HG03520 (cell line): ENCODE data around the gene NDUFAF5.

ENCODE experiments used
- ATAC-seq: cut with Tn5 transposase; IDR thresholded peaks from one replicate; pipeline ENCODE4 v1.9.1; 2021; ENCODE audit warnings: mild to moderate bottlenecking, moderate library complexity; ENCODE audit not compliant: unreplicated experiment

NDUFAF5 gene

DNA sequence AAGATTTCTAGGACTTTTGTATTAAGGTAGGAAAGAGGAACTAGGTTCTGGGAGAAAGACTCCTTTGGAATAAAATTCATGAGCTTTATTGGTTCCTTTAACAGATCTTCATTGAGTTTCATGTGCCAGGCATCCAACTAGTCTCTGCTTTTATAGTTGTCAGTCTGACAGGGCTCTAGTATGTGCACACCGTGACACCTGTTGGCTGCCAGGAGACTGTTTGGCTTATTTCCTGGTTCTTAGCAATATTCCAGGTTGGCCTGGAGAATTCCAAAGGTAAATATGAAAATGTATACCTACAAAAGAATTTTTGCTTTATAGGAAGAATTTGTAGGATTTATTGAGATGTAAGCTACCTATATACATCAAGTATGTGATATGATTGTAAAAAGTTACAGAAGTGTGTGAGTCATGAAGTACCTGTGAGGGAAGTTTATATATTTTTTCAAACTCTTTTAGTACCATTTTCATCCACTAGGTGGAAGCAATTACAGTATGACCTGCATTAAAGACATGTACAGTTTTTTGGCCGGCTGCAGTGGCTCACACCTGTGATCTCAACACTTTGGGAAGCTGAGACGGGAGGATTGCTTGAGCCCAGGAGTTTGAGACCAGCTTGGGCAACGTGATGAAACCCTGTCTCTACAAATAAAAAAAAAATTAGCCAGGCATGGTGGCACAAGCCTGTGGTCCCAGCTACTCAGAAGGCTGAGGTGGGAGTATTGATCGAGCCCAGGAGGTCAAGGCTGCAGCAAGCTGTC, 35.2 kb downstream of the NDUFAF5 start:
- peak; percentile 82 for ATAC-seq

DNA sequence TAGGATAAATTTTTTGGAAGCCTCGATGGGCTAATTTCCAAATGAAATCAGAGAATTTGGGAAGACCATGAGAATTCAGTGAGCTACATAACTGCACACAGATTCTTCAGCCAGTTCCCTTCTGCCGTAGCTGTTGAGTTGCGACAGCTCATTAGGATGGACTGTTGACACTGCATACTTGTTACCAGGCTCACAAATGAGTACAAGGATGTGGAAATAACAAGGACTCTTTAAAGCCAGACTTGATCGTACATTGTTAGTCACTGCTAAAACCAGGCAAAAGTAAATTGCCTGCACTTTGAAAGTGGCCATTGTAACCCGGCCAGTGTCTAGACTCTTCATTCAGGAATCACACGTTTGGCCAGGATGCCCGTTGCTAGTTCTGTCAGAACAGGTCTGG, 37.0 kb downstream of the NDUFAF5 start:
- ATAC-seq: no peak

DNA sequence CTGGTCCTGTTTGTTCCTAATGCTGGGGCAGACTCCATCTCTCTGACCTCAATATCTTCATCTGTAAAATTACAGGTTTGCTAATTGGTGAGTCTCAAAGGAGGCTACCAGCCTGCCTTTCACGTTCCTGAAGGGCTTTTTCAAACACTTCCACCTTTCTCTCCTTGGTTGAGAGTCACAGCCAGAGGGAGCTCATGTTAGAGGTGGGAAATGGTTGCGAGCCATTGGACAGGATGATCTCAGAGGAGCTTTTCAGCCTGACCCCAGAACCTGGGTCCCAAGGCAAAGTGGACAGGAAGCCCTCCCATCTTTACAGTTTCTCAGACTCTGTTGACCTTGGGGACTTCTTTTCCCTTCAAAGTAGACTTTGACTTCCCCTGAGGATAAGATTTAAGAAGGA, 37.6 kb downstream of the NDUFAF5 start:
- ATAC-seq: no peak

DNA sequence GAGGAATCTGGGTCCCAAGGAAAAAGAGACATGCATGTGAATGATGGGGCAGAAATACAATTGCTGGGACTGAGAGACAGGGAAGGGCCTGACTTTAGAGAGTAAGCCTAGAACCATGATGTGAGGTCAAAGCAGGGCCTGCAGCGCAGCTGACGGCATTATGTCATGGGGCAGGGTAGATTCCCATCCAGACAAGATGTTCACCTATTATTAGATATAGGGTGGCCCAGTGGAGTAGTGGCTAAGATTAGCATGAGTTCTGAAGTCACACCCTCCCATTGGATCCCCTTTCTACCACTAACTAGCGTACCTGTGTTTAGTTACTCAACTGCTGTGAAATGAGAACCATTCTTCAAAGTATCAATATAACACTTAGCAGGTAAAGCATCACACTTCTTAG, 39.6 kb downstream of the NDUFAF5 start:
- ATAC-seq: no peak

DNA sequence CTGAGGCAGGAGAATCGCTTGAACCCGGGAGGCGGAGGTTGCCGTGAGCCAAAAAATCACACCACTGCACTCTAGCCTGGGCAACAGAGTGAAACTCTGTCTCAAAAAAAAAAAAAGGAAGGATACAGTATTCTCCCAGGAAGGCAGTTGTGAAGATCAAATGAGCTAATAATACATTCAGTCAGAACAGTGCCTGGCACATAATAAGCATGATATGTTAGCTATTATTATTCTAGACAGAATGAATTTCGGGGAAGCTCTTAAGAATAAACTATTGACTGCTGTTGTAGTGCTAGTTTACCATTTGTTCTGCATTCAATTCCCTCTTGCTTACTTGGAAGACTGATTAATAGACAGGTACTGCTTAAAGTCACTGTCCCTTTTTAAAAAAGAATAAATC, 40.6 kb downstream of the NDUFAF5 start:
- ATAC-seq: no peak

DNA sequence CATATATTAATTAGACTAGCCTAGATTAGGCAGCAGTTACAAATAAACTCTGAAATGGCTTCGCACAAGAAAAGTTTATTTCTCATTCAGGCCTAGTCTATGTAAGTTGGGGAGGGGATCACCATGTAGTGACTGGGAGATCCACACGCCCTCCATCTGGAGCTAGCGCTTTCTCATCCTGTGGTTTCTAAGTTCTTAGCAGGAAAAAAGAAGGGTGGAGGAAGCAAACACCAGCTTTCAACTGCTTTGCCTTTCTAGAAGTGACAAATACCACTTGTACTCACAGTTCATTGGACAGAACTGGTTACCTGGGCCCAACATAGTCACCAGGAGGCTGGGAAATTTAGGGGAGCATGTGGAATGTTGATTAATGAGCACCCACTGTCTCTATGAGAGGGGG, 46.6 kb downstream of the NDUFAF5 start:
- no peak for ATAC-seq

DNA sequence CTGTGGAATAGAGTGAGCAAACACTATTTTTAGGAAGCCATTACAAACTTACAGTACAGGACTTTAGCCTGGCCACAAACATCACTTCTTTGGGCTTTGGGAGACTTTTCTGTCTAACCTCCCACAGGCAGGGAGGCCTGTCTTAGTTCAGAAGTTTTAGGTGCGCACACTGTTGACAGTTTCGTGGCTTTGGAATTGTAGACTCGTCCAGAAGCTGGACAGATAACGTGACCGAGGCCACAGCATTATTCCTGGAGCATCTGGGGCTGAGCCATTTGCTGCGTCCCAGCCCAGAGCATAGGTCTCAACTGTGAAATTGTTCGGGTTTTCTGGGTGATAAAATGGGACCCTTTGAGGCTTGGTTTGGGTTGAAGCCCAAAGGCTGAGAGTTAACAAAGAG, 53.8 kb downstream of the NDUFAF5 start:
- ATAC-seq: no peak

DNA sequence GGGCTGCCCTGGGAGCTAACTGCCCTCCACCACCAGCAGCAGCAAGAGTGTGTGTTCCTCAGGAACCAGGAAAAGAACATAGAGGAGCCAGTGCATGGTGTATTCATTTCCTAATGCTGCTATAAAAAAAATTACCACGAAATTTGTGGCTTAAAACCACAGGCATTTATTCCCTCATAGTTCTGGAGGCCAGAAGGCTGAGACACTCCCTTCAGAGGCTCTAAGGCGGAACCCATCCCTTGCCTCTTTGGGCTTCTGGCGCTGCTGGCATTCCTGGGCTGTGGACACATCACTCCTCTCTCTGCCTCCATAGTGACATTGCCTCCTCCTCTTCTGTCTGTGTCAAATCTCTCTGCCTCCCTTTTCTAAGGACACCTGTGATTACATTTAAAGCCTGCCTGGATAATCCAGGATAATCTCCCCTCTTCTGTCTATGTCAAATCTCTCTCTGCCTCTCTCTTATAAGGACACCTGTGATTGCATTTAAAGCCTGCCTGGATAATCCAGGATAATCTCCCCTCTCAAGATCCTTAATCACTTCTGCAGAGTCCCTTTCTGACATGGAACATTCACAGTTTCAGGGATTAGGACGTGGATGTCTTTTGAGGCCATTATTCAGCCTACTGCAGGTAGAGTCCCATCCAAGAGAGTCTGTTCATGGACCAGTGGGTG, 54.7 kb downstream of the NDUFAF5 start:
- ATAC-seq: no peak

DNA sequence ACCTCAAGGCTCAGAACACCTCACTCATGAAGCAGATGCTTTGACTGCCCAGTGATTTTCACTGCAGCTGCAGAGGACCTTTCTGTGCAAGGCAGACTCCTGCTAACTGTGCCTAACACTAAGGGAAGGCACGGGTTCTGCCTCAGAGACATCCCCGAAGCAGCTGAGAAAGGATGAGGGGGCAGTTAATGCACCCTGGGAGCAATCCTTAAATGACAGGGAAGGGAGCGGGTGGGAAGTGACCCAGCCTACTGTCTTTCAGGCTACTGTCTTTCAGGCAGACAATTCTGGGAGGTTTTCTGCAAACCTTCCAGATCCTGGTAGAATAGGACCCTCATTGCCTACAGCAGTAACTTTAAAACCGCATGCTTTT, 55.3 kb downstream of the NDUFAF5 start:
- ATAC-seq: no peak

DNA sequence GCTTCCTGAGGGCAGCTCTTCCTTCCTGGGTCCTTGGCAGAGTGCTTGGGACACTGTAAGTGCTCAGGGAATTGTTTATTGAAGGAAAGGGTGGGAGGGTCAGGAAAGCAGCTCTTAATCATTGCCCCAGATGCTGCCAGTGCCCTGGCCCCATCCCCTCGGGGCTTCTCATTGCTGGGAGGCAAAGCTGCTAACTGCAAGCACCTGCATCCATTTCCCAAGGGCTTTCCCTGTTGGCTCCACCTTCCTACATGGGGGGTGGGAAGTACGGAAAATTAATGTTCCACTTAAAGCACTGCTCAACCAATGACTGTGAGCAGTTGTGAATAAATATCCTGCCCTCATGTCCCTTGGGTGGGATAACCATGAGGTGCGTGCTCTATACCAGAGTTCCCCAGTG, 56.4 kb downstream of the NDUFAF5 start:
- no peak for ATAC-seq

DNA sequence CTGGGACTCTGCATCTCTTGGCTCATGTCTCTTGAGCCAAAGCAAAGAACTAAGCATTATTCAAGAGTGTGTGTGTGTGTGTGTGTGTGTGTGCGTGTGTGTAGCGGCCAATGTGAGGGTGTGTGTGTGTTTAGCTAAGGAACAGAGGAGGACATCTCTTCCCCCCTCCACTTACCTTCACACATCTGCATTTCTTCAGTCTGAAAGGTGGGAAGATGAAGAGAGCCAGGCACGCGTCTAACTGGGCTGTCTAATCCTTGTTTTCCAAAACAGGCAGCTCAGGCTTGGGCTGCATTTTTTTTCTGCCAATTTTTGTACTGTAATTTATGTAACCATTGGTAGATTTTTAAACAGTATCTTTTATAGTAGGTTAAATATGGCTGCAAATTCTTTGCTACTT, 59.5 kb downstream of the NDUFAF5 start:
- ATAC-seq: no peak

DNA sequence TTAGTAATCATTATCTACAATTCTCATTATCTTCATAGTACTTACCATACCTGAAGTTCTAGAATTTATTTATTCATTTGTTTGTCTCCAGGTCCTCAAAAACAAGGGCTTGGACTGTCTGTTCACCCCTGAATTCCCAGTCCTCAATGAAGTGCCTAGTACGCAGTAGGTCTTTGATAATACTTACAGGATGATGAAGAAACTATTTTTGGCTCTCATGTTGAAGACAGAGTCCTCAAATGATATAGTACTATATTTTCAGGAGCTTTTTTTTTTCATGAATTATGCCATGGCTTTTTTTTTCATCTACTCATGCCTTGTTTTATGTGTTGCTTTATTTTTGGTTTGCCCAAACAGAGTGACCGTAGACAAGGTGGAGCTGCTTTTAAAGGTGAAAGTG, 66.5 kb downstream of the NDUFAF5 start:
- no peak for ATAC-seq

DNA sequence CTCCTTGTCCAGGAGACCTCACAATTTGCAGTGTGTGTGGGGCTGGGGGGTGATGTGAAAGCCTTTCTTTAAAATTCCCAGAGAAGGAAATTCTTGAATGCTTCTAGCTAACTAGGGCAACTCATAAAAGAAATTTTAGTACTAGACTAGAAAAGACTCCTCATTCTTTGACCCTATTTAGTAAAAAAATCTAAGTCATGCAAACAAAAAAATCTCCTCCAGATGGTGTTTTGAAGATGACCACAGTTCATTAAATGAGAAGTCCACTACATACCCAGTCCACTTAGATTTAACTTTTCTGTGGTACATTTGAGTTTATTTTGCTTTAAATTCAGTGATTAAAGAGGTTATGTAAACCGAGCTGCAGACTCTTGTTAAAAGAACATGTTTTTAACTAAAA, 67.5 kb downstream of the NDUFAF5 start:
- no peak for ATAC-seq

DNA sequence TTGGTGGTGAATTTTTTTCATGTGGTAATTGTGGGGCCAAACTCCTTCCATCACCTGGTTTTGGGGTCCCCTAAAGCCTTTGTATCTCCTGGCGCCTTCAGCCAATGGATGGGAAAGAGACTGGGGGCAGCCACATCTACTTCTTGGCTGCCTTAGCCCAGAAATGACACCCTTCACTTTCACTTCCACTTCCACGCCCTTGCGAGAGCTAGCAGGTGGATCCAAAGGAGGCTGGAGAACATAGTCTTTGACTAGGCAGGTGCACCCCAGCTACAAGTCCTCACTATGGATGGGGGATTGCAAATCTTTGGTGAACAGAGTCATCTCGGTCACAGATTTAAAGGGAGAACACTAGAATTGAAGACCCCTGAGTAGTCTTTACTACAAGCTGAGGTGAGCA, 70.8 kb downstream of the NDUFAF5 start:
- no peak for ATAC-seq

DNA sequence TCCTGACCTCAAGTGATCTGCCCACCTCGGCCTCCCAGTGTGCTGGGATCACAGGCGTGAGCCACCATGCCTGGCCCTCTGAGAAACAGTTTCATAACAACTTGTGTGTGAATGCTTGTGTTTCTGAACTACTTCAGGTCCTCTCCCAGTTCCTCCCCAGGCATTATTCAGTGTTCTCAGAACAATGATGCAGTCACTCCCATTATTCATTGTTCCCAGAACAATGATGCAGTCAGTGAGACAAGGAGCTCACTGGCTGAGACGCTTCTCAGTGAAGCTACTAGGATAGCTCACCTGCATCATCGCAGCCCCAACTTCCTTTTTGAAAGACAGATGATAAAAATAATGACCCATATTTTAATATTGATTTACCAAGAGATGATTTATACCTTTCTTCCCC, 71.5 kb downstream of the NDUFAF5 start:
- ATAC-seq: no peak

DNA sequence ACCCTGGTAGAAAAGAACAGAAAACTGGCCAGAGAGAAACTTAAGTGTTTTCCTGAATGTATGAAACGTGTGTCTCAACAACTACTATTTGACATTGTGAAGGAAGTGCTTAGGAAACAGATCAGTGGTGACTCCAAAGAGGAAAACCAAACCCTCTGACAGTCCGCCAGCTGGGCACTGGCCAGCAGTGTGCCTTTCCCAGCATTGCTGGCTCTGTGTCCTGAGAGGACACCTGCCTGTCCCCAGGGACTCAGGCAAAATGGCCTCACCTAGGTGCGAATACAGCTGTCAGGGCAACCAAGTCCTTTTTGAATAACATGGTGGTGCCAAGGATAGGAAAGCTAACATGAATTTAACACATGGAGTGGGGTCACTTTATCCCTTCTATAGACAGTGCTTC, 72.5 kb downstream of the NDUFAF5 start:
- ATAC-seq: no peak

DNA sequence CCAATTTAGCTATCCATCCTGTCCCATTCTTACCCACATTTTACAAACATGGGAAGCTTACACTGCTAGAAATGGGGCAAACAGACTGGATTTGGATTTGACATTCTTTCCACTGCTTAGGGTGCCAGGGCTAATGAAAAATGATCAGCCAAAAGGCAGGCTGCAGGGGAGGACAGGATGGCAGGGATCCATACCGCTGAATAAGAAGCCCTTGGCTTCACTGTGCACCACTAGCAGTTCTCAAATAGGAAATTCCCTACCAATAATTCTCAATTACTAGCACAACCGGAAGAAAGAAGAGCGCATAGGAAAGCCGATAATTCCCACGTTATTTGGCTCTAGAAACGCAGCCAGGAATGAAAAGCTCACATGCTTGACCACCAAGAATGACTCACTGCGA, 73.1 kb downstream of the NDUFAF5 start:
- no peak for ATAC-seq

DNA sequence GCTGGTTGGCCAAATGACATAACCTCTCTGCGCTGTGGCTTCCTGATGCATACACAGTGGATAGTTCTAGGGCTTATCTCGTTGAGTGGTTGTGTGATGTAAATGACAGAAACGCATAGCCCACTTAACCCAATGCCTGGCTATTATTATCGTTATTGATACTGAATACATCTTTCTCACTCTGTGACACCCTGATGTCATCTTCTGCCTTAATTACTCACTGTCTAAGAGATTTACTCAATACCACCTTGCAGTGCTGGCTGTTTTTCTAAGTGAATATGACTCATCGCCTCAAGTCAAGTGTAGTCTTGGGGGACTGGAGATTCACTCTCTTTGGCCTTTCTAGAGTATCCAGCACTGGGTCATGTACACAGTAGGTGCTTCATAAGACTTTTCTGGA, 73.6 kb downstream of the NDUFAF5 start:
- ATAC-seq: no peak

DNA sequence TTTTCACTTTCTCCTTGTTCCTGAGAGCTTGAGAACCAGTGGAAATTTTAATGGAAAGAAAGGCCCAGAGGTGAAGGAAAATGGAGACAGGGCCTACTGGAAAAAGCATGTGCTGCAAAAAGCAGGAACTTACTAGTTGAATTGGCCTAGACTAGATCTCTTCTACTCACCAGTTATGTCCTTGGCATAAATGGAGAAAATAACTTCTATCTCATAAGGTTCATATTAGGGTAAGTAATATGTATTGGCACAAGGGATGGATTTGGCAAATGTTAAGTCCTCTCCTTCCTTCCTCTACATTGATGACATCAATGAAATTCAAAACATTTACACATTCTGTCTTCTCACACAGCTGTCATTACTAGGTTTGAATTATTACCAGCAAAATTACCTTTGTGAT, 74.0 kb downstream of the NDUFAF5 start:
- no peak for ATAC-seq

DNA sequence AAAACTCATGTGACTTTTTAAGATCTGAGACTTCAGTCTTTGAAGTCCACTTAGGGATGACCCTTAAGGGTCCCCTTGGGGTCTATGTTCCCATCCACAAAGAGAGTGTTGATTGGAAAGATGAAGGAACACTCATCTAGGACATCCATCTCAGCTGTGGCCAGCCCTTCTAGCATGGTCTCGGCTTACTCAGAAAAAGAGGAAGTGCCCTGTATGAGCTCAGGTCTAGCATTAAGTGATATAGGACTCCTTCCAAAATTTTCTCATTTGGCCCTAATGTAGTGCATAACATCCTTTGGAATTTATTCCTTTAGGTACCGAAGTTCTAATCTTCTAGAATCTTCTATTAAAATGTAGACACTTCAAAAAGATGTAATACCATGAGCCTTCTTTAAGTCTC, 77.4 kb downstream of the NDUFAF5 start:
- no peak for ATAC-seq

DNA sequence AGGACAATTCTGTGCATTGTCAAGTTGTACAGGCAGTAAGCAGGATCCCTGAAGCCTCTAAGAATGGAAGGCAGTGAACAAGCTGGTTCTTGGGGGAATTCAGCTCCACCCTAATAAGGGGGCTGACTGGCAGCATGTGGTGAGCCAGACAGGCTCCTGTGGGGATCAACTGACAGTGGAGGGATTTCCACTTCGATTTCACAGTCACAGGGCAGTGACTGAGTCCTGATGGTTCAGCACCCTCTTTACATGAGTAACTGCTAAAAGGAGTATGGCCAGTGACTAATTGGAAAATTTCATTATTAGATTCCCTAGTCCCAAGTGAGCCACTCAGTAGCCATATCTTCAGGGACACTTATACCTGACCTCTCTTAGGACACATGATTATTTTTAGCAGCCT, 78.4 kb downstream of the NDUFAF5 start:
- no peak for ATAC-seq

DNA sequence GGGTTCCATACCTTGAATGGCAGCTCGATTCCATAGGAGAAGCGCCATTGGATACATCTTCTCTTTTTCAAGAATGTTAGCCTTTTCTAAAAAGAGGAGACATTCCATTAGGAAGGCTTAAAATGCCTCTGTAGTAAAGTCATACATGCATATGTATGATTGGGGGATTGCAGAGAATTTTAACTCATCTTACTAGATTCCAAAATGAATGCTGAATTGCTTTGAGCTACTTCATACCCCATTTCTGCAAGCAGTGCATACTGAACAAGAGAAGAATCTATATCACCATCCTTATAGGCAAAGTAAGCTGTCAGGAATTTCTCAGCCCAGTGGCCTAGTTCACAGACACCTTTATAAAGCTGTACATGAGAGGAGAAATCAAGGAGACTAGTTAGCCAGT, 80.3 kb downstream of the NDUFAF5 start:
- no peak for ATAC-seq

DNA sequence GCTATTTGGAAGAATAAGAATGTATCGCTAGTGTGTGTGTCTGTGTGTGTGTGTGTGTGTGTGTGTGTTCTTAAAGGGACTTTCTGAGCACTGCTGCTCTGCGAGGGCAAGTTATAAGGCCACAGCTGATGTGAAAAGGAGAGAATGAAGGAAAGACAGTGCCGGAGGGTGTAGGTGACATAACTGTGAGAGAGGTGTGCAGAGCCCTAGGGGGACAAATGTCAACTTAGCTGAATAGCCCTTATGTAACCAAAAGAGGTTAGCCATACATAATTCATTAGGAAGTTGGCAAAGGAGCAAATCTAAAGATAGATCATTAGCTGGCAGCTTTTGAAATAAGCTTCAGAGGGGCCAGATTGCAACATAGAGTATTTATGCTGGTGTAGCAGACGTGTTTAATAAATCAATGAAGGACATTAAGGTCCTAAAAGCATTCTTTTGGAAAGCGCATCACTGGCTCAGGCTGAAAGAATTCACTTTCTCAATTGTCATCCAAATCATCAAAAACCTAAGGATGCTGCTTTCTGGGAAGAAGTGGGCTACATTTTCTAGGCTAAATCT, 81.0 kb downstream of the NDUFAF5 start:
- ATAC-seq: no peak
